HG02623 (cell line): ENCODE data around the gene NISCH.

ENCODE experiments used
- ATAC-seq: cut with Tn5 transposase; IDR thresholded peaks from one replicate; pipeline ENCODE4 v1.9.1; 2021; ENCODE audit warnings: moderate library complexity; ENCODE audit not compliant: unreplicated experiment

Gene NISCH

GRCh38 chr3:52536369-52537164 is 81.2 kb downstream of the NISCH start, which contains the start of gene UQCC5:
Gene UQCC5, plus strand, starts transcription at chr3:52536605. Its CDS starts 151 bp downstream, at chr3:52536756.
- ATAC-seq = peak; percentile 81

- ATAC-seq = no peak
Measured at GRCh38 chr3:52537165-52537620, 81.8 kb downstream of the NISCH start.

DNA sequence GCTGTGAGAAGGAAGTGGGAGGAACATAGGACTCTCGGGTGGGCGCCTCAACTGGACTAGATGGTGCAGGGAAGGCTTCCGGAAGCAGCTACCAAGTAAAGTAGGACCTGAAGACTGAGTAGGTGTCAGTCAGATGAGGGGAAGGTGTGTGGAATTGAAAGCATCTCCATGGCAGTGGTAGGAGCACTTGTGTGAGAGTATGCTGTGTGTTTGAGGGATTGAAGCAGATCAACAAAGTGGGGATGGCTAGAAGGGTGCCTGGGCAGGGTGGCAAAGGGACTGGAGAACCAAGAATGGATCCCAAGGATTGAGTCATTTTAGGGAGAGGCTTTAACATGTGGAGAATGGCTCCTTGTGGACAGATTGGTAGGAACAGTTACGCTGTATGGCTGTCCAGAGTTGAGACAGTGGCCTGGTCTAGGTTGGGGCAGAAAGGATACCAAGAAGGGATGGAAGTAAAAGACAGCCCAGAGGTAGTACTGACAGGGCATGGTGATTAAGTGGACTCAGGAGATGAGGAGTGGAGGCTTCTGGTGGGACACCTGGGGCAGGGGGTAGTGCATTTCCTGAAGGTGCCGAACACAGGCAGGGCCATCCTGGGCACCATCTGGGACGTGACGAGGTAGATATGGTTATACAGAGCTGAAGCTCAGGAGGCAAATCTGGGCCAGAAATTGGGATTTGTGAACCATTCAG is 82.5 kb downstream of the NISCH start:
- no peak for ATAC-seq

GRCh38 chr3:52539010-52539653 is 83.7 kb downstream of the NISCH start:
- no peak for ATAC-seq

GRCh38 chr3:52541050-52541449 is 85.6 kb downstream of the NISCH start:
- ATAC-seq = no peak
